ENCODE measurements around the gene EMILIN1. TPM values are rescaled to one million over a fixed set of nuclear protein-coding genes. Genes with fewer than 3 reads are reported as not detected.
"Not testable (repeated sequence)": the region's sequence is repeated elsewhere in the genome, so short reads cannot be mapped to it uniquely, and the experiment has no call there.

Gene EMILIN1
- polyA plus RNA-seq, 1 donor = 49.1 TPM

DNA sequence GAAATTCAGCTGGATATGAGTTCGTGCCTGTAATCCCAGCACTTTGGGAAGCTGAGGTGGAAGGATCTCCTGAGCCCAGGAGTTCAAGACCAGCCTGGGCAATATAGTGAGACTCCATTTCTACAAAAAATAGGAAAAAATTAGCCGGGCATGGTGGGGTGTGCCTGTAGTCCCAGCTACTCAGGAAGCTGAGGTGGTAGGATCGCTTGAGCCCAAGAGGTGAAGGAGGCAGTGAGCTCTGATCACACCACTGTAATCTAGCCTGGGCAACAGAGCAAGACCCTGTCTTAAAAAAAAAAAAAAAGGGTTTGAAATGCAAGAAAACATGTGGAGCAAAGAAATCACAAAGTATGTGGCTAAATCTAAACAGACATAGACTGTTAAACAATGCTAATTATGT, 30.7 kb downstream of the EMILIN1 start:
- Histone ChIP-seq H3K27ac (ENCODE audit: low read length) (no peak overlapping the region), H3K4me1 (ENCODE audit: control insufficient read depth, insufficient read depth, low read length) (no peaks in the 10 kb centered on the region), H3K4me3 (ENCODE audit: low read length) (no peak overlapping the region), H3K36me3 (ENCODE audit: control insufficient read depth, insufficient read depth, low read length) (no peaks in the 10 kb centered on the region), H3K9me3 (ENCODE audit: control insufficient read depth, low read depth, low read length) (no peaks in the 10 kb centered on the region), H3K27me3 (ENCODE audit: control insufficient read depth, insufficient read depth, low read length) (no peaks in the 10 kb centered on the region)
- DNase-seq = no peak
- WGBS (ENCODE audit: insufficient coverage, low lambda C conversion rate) = no CpG with 5 or more reads among the region's 3 CpGs

DNA sequence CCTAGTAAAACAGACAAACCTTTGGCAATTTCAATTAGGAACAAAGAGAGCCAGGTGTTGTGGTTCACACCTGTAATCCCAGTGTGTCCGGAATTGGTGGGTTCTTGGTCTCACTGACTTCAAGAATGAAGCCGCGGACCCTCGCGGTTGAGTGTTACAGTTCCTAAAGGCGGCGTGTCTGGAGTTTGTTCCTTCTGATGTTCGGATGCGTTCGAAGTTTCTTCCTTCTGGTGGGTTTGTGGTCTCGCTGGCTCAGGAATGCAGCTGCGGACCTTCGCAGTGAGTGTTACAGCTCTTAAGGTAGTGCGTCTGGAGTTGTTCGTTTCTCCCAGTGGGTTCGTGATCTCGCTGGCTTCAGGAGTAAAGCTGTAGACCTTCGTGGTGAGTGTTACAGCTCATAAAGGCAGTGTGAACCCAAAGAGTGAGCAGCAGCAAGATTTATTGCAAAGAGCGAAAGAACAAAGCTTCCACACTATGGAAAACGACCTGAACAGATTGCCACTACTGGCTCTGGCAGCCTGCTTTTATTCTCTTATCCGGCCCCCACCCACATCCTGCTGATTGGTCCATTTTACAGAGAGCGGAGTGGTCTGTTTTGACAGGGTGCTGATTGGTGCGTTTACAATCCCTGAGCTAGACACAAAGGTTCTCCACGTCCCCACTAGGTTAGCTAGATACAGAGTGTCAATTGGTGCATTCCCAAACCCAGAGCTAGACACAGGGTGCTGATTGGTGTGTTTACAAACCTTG, 32.4 kb downstream of the EMILIN1 start:
- not testable (repeated sequence) for H3K27me3 ChIP-seq (ENCODE audit: control insufficient read depth, insufficient read depth, low read length); H3K27ac ChIP-seq (ENCODE audit: low read length); H3K9me3 ChIP-seq (ENCODE audit: control insufficient read depth, low read depth, low read length); H3K4me3 ChIP-seq (ENCODE audit: low read length); H3K36me3 ChIP-seq (ENCODE audit: control insufficient read depth, insufficient read depth, low read length); DNase-seq; H3K4me1 ChIP-seq (ENCODE audit: control insufficient read depth, insufficient read depth, low read length)
- WGBS (ENCODE audit: insufficient coverage, low lambda C conversion rate) = no CpG with 5 or more reads among the region's 24 CpGs

DNA sequence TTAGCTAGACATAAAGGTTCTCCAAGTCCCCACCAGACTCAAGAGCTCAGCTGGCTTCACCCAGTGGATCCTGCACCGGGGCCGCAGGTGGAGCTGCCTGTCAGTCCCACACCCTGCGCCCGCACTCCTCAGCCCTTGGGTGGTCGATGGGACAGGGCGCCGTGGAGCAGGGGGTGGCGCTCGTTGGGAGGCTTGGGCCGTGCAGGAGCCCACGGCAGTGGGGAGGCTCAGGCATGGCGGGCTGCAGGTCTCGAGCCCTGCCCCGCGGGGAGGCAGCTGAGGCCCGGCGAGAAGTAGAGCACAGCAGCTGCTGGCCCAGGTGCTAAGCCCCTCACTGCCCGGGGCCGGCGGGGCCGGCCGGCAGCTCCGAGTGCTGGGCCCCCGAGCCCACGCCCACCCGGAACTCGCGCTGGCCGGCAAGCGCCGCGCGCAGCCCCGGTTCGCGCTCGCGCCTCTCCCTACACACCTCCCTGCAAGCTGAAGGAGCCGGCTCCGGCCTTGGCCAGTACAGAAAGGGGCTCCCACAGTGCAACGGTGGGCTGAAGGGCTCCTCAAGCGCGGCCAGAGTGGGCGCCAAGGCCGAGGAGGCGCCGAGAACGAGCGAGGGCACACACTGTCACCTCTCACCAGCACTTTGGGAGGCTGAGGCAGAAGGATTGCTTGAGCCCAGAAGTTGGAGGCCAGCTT, 33.1 kb downstream of the EMILIN1 start:
- H3K36me3 ChIP-seq (ENCODE audit: control insufficient read depth, insufficient read depth, low read length); H3K4me1 ChIP-seq (ENCODE audit: control insufficient read depth, insufficient read depth, low read length); H3K4me3 ChIP-seq (ENCODE audit: low read length); H3K9me3 ChIP-seq (ENCODE audit: control insufficient read depth, low read depth, low read length); H3K27ac ChIP-seq (ENCODE audit: low read length); H3K27me3 ChIP-seq (ENCODE audit: control insufficient read depth, insufficient read depth, low read length); DNase-seq: not testable (repeated sequence)
- WGBS (ENCODE audit: insufficient coverage, low lambda C conversion rate) = no CpG with 5 or more reads among the region's 49 CpGs

- no peak overlapping the region for H3K4me3 ChIP-seq (ENCODE audit: low read length)
- no peak overlapping the region for H3K27ac ChIP-seq (ENCODE audit: low read length)
- H3K27me3 ChIP-seq (ENCODE audit: control insufficient read depth, insufficient read depth, low read length) = peaks cover 15% of the 10 kb centered on the region
- WGBS (ENCODE audit: insufficient coverage, low lambda C conversion rate) = no CpG with 5 or more reads among the region's 2 CpGs
- H3K4me1 ChIP-seq (ENCODE audit: control insufficient read depth, insufficient read depth, low read length) = peaks cover 6% of the 10 kb centered on the region
- no peak for DNase-seq
- H3K9me3 ChIP-seq (ENCODE audit: control insufficient read depth, low read depth, low read length) = no peaks in the 10 kb centered on the region
- no peaks in the 10 kb centered on the region for H3K36me3 ChIP-seq (ENCODE audit: control insufficient read depth, insufficient read depth, low read length)
These were observed 37.1 kb downstream of the EMILIN1 start for GRCh38 chr2:27115519-27115918.

DNA sequence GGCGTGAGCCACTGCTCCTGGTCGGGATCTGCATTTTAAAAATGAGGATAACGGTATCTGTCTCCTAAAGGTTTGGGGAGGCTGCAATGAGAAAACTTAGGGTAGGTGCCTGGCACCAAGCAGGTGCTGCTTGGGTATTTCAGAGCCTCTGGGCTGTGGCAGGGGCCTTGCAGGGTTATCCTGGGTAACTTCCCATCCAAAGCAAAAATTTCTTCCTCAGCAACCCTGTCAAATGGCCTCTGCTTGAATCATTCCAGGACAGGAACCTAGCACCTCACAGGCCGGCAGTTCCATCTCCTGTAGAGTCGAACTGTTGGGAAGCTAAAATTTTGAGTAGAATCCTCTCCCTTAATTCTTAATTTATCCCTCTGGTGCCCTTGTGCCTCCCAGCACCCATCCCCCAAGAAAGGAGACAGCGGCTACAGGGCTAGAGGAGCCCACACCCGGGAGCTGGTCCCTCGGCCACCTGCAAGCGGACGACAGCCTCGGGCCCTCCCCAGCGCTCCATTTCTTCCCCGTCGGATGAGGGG, 39.6 kb downstream of the EMILIN1 start:
- no CpG with 5 or more reads among the region's 14 CpGs for WGBS (ENCODE audit: insufficient coverage, low lambda C conversion rate)
- H3K4me1 ChIP-seq (ENCODE audit: control insufficient read depth, insufficient read depth, low read length) = peaks cover 7% of the 10 kb centered on the region
- no peak overlapping the region for H3K27ac ChIP-seq (ENCODE audit: low read length)
- no peak for DNase-seq
- H3K27me3 ChIP-seq (ENCODE audit: control insufficient read depth, insufficient read depth, low read length) = peaks cover 26% of the 10 kb centered on the region
- no peaks in the 10 kb centered on the region for H3K9me3 ChIP-seq (ENCODE audit: control insufficient read depth, low read depth, low read length)
- peak overlapping the region; percentile 31 for H3K4me3 ChIP-seq (ENCODE audit: low read length)
- H3K36me3 ChIP-seq (ENCODE audit: control insufficient read depth, insufficient read depth, low read length) = no peaks in the 10 kb centered on the region

DNA sequence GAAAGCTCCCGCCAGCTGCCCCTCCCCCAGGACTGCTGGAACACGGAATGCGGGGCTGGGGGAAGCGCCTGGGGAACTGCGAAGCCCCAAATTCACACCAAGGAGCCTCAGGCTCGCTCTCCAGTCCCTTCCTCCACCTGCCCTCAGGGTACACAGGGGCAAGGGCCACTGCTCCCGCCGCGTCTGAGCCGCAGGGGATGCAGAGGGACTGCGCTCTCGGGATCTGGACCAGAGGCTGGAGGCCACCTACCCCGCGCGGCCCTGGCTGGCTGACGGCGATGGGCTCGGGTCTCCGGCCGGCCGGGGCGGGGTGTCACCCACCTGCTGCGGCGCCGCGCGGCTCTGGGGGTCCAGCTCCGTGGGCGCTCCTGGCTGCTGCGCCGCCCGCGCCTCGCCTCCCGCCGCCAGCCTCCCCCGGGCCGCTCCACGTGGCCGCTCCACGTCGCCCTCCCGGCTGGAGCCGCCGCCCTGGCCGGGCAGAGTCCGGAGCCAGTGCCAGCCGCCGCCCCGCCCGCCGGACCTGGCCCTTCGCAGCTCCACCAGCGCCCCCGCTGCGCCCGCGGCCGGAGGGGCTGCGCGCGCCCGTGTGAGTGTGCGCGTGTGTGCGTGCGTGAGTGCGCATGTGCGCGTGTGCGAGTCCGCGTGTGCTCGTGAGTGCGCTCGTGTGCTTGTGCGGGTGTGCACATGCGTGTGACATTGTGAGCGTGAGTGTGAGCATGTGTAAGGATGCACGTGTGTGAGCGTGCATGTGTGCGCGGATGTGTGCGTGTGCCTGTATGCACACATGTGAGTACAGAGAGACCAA, 40.3 kb downstream of the EMILIN1 start, which contains the start of gene CGREF1:
TSS of gene CGREF1 (minus strand) at position 604 of the 805 bp plus-strand sequence. CDS start 14,762 bp downstream, outside the sequence.
- H3K27me3 ChIP-seq (ENCODE audit: control insufficient read depth, insufficient read depth, low read length) = peaks cover 26% of the 10 kb centered on the region
- peak in 1 of 2 donors; percentile 61 for DNase-seq
- no CpG with 5 or more reads among the region's 84 CpGs for WGBS (ENCODE audit: insufficient coverage, low lambda C conversion rate)

GRCh38 chr2:27119330-27119670, 40.9 kb downstream of the EMILIN1 start:
- Histone ChIP-seq H3K4me1 (ENCODE audit: control insufficient read depth, insufficient read depth, low read length) (peaks cover 14% of the 10 kb centered on the region), H3K4me3 (ENCODE audit: low read length) (peak overlapping the region; percentile 31), H3K27me3 (ENCODE audit: control insufficient read depth, insufficient read depth, low read length) (peaks cover 26% of the 10 kb centered on the region)
- whole genome bisulfite sequencing (ENCODE audit: insufficient coverage, low lambda C conversion rate) = no CpG with 5 or more reads among the region's 8 CpGs
- DNase-seq; H3K27ac ChIP-seq (ENCODE audit: low read length); H3K9me3 ChIP-seq (ENCODE audit: control insufficient read depth, low read depth, low read length); H3K36me3 ChIP-seq (ENCODE audit: control insufficient read depth, insufficient read depth, low read length): not testable (repeated sequence)

More for the DNA sequence above, 40.3 kb downstream of the EMILIN1 start, which contains the start of gene CGREF1:
- Histone ChIP-seq H3K4me3 (ENCODE audit: low read length) (peak within 1 kb of the TSS; percentile 31), H3K27ac (ENCODE audit: low read length) (no peak within 1 kb of the TSS), H3K9me3 (ENCODE audit: control insufficient read depth, low read depth, low read length) (no peaks in the 10 kb centered on the region), H3K4me1 (ENCODE audit: control insufficient read depth, insufficient read depth, low read length) (peaks cover 11% of the 10 kb centered on the region), H3K36me3 (ENCODE audit: control insufficient read depth, insufficient read depth, low read length) (no peaks in the 10 kb centered on the region)

GRCh38 chr2:27121906-27122305, 43.5 kb downstream of the EMILIN1 start:
- H3K4me3 ChIP-seq (ENCODE audit: low read length) = no peak overlapping the region
- no peak for DNase-seq
- peaks cover 26% of the 10 kb centered on the region for H3K27me3 ChIP-seq (ENCODE audit: control insufficient read depth, insufficient read depth, low read length)
- no peaks in the 10 kb centered on the region for H3K36me3 ChIP-seq (ENCODE audit: control insufficient read depth, insufficient read depth, low read length)
- H3K4me1 ChIP-seq (ENCODE audit: control insufficient read depth, insufficient read depth, low read length) = peaks cover 23% of the 10 kb centered on the region
- H3K27ac ChIP-seq (ENCODE audit: low read length) = no peak overlapping the region
- WGBS (ENCODE audit: insufficient coverage, low lambda C conversion rate) = no CpG with 5 or more reads among the region's 2 CpGs
- H3K9me3 ChIP-seq (ENCODE audit: control insufficient read depth, low read depth, low read length) = no peaks in the 10 kb centered on the region

DNA sequence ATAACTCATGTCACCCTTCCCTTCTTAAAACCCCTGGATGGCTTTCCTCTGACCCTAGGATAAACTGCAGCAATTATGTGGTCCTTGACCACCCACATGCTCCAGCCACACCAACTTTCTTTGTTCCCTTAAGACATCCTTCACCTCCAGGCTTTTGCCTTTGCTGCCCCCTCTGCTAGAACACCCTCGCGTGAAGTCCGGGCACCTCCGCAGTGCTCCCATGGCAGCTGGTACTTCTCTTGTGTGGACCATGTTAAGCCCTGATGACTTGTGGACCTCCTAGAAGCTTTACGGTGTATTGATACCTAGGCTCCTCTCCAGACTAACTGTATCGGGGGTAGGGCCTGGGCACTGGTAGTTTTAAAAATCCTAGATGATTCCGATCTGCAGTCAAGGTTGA, 44.4 kb downstream of the EMILIN1 start:
- Histone ChIP-seq H3K36me3 (ENCODE audit: control insufficient read depth, insufficient read depth, low read length) (no peaks in the 10 kb centered on the region), H3K4me1 (ENCODE audit: control insufficient read depth, insufficient read depth, low read length) (peaks cover 23% of the 10 kb centered on the region), H3K4me3 (ENCODE audit: low read length) (no peak overlapping the region), H3K9me3 (ENCODE audit: control insufficient read depth, low read depth, low read length) (no peaks in the 10 kb centered on the region), H3K27me3 (ENCODE audit: control insufficient read depth, insufficient read depth, low read length) (peaks cover 25% of the 10 kb centered on the region), H3K27ac (ENCODE audit: low read length) (no peak overlapping the region)
- WGBS (ENCODE audit: insufficient coverage, low lambda C conversion rate) = no CpG with 5 or more reads among the region's 7 CpGs
- no peak for DNase-seq
